HCT116 (cell line): ENCODE data around the gene KMO. TPM values are rescaled to one million over a fixed set of nuclear protein-coding genes. Genes with fewer than 3 reads are reported as not detected.
A peak's percentile ranks its signal among the peaks of the same experiment; 100 is the strongest.

Source experiments
- ATAC-seq: fragments of 200-7000 bp; cut with Tn5 transposase; 2 replicates; pipeline ENCODE4 v1.9.1; 2020; ENCODE audit warnings: mild to moderate bottlenecking, moderate library complexity
- BruUV-seq: library from RNA; stranded (reverse); fragments of 400-500 nt; replicated peaks from 2 replicates; lab custom pipeline; 2021; lab: Mats Ljungman, UMichigan
- CTCF ChIA-PET: fragments of 300-600 bp; sonication (Branson Sonifier 250); formaldehyde crosslinking; loops from one replicate; lab custom pipeline; 2021; ENCODE audit warnings: antibody characterized with exemption; lab: Charles Lee
- POLR2A ChIA-PET: fragments of 300-600, 350-600 bp; sonication (Branson Sonifier 250); formaldehyde crosslinking; loops from one replicate; lab custom pipeline; 2021; ENCODE audit warnings: antibody characterized with exemption; lab: Charles Lee
- RAD21 ChIA-PET, 2 experiments: fragments of 300-600 bp; sonication (Branson Sonifier 250); formaldehyde crosslinking; loops; one replicate each; lab custom pipeline; 2023; ENCODE audit warnings: low total read pairs in 2 of 2; ENCODE audit not compliant: uncharacterized antibody in 2 of 2, unreplicated experiment in 2 of 2, low non-redundant PET in 1 of 2; lab: Charles Lee
- DNase-seq: peaks from one replicate; pipeline ENCODE4 v3.0.0-alpha.2; 2010; ENCODE audit warnings: low read depth, low spot score
- H2AFZ ChIP-seq: fragments of 200-600 bp; shearing (Covaris generic), sonication (generic); 2 replicates; pipeline ENCODE4 v1.6.1; 2017; ENCODE audit warnings: low read depth, mixed run types, mixed read lengths, antibody characterized with exemption, low read length; ENCODE audit not compliant: poor library complexity, severe bottlenecking
- H3K27ac ChIP-seq: 2 replicates; pipeline ENCODE4 v1.5.1; 2012; ENCODE audit warnings: low read depth, low read length
- H3K27me3 ChIP-seq: fragments of 200-600 bp; sonication (generic); 2 replicates; pipeline ENCODE4 v1.6.1; 2016; ENCODE audit warnings: mixed run types, low read length, mixed read lengths; ENCODE audit not compliant: insufficient read depth
- H3K36me3 ChIP-seq, 2 experiments: fragments of 200-500 bp in 1 of 2; fragments of 200-600 bp in 1 of 2; sonication (Bioruptor generic) in 1 of 2; sonication (generic) in 1 of 2; 2 replicates each; pipeline versions ENCODE4 v1.5.1 to v1.6.1; 2014 to 2016; ENCODE audit warnings: low read length in 2 of 2, inconsistent platforms in 1 of 2, mixed read lengths in 1 of 2, mixed run types in 1 of 2; ENCODE audit not compliant: insufficient read depth in 2 of 2, control insufficient read depth in 1 of 2
- H3K4me1 ChIP-seq, 2 experiments: fragments of 200-600 bp in 1 of 2; sonication (generic) in 1 of 2; 2 replicates each; pipeline versions ENCODE4 v1.5.1 to v1.6.1; 2012 to 2017; ENCODE audit warnings: low read length in 2 of 2, inconsistent platforms in 1 of 2, mild to moderate bottlenecking in 1 of 2, mixed read lengths in 1 of 2, mixed run types in 1 of 2, moderate library complexity in 1 of 2; ENCODE audit not compliant: insufficient read depth in 2 of 2, control insufficient read depth in 1 of 2
- H3K4me2 ChIP-seq: fragments of 200-600 bp; sonication (generic); 2 replicates; pipeline ENCODE4 v1.6.1; 2017; ENCODE audit warnings: mixed run types, low read length, mixed read lengths
- H3K4me3 ChIP-seq, 2 experiments: fragments of 200-600 bp in 1 of 2; sonication (generic) in 1 of 2; replicated peaks in 1 of 2; 2 replicates each; pipeline ENCODE4 v1.5.1; 2011 to 2016; ENCODE audit warnings: low read length in 2 of 2, control low read depth in 1 of 2, low read depth in 1 of 2, mild to moderate bottlenecking in 1 of 2, mixed read lengths in 1 of 2, mixed run types in 1 of 2
- H3K79me2 ChIP-seq: fragments of 200-600 bp; sonication (generic); 2 replicates; pipeline ENCODE4 v1.6.1; 2017; ENCODE audit warnings: mild to moderate bottlenecking, mixed run types, low read length, moderate library complexity, mixed read lengths; ENCODE audit not compliant: insufficient read depth
- H3K9ac ChIP-seq: fragments of 200-600 bp; sonication (generic); 2 replicates; pipeline ENCODE4 v1.6.1; 2016; ENCODE audit warnings: low read length, mixed read lengths
- H3K9me2 ChIP-seq: fragments of 200-600 bp; sonication (generic), shearing (Covaris generic); 2 replicates; pipeline ENCODE4 v1.6.1; 2017; ENCODE audit warnings: mixed run types, mild to moderate bottlenecking, moderate library complexity; ENCODE audit not compliant: insufficient read depth
- H3K9me3 ChIP-seq, 2 experiments: fragments of 200-500 bp in 1 of 2; fragments of 200-600 bp in 1 of 2; sonication (Bioruptor generic) in 1 of 2; sonication (generic) in 1 of 2; 2 replicates each; pipeline ENCODE4 v1.6.1; 2014 to 2017; ENCODE audit warnings: low read length in 2 of 2, mixed read lengths in 2 of 2, inconsistent platforms in 1 of 2, low read depth in 1 of 2, mild to moderate bottlenecking in 1 of 2, mixed run types in 1 of 2, moderate library complexity in 1 of 2; ENCODE audit not compliant: control insufficient read depth in 1 of 2, insufficient read depth in 1 of 2
- H4K20me1 ChIP-seq: fragments of 200-600 bp; sonication (generic), shearing (Covaris generic); 2 replicates; pipeline ENCODE4 v1.6.1; 2017; ENCODE audit warnings: mixed run types, mild to moderate bottlenecking, moderate library complexity; ENCODE audit not compliant: insufficient read depth
- ATF3 ChIP-seq: IDR thresholded peaks from 2 replicates; pipeline ENCODE4 v1.6.1; 2012
- CEBPB ChIP-seq: IDR thresholded peaks from 2 replicates; pipeline ENCODE4 v1.6.1; 2012; ENCODE audit warnings: low read depth
- CTCF ChIP-seq, 3 experiments: fragments of 200-600 bp in 1 of 3; sonication (generic) in 1 of 3; IDR thresholded peaks in 2 of 3; conservative IDR thresholded peaks in 1 of 3; 2 replicates each; pipeline ENCODE4 v1.5.1; 2012 to 2017; ENCODE audit warnings: low read depth in 2 of 3, low read length in 2 of 3, antibody characterized with exemption in 1 of 3, borderline replicate concordance in 1 of 3, control low read depth in 1 of 3, mild to moderate bottlenecking in 1 of 3, mixed read lengths in 1 of 3, mixed run types in 1 of 3, moderate library complexity in 1 of 3; ENCODE audit not compliant: insufficient read depth in 1 of 3
- EGR1 ChIP-seq: IDR thresholded peaks from 2 replicates; pipeline ENCODE4 v1.6.1; 2012; ENCODE audit warnings: low read depth
- ELF1 ChIP-seq: IDR thresholded peaks from 2 replicates; pipeline ENCODE4 v1.6.1; 2012; ENCODE audit warnings: low read depth, borderline replicate concordance
- EZH2 ChIP-seq: fragments of 200-600 bp; sonication (generic); IDR thresholded peaks from 2 replicates; pipeline ENCODE4 v1.6.1; 2017; ENCODE audit warnings: antibody characterized with exemption, mixed run types
- EZH2phosphoT487 ChIP-seq: fragments of 200-600 bp; IDR thresholded peaks from 2 replicates; pipeline ENCODE4 v1.6.1; 2018; ENCODE audit warnings: antibody characterized with exemption, borderline replicate concordance
- JUND ChIP-seq: IDR thresholded peaks from 2 replicates; pipeline ENCODE4 v1.6.1; 2012
- MAX ChIP-seq: IDR thresholded peaks from 2 replicates; pipeline ENCODE4 v1.6.1; 2012
- SIN3A ChIP-seq: IDR thresholded peaks from 2 replicates; pipeline ENCODE4 v1.6.1; 2012; ENCODE audit warnings: low read depth
- YY1 ChIP-seq: IDR thresholded peaks from 2 replicates; pipeline ENCODE4 v1.6.1; 2011; ENCODE audit warnings: low read length, low read depth, moderate library complexity, mild to moderate bottlenecking; ENCODE audit not compliant: insufficient replicate concordance; ENCODE audit errors: extremely low read depth
- ZFX ChIP-seq: fragments of 450-650 bp; IDR thresholded peaks from 2 replicates; pipeline ENCODE4 v1.6.1; 2017
- intact Hi-C: fragments of 100-400 bp; cut with micrococcal nuclease; formaldehyde crosslinking; loops from 2 replicates; pipeline ENCODE4 v1.10.0; 2022
- total RNA-seq: library from RNA; stranded (reverse); gene quantifications from one replicate; pipeline ENCODE4 v1.2.1, GENCODE V29; 2021; ENCODE audit not compliant: unreplicated experiment

The KMO gene
- total RNA-seq, 1 experiment from 2014 or later, result not detected

- TF ChIP-seq SIN3A (no peak; the same call in 1 of the 2 replicates), ZFX (no peak), CTCF (IDR thresholded peaks at IDR 0.05 in 2 of 3, conservative IDR thresholded peaks at IDR 0.05 in 1 of 3; ENCODE audit: borderline replicate concordance in 1 of 3, insufficient read depth in 1 of 3, low read depth in 2 of 3, low read length in 2 of 3) (no peak), JUND (peak; percentile 81), ELF1 (no peak), EZH2 (no peak), ATF3 (no peak), EZH2phosphoT487 (no peak), YY1 (no peak), MAX (no peak; the same call in 1 of the 2 replicates), CEBPB (peak; percentile 54)
Observed at GRCh38 chr1:241592273-241592958, 60.2 kb downstream of the KMO start (continued).

- ATAC-seq (no peak), DNase-seq (no peak)
- BruUV-seq, result no TSS peak
- Histone ChIP-seq H3K27ac (no peak overlapping the region), H3K9ac (no peak overlapping the region), H2AFZ (no peak overlapping the region), H3K9me2 (no peaks in the 10 kb centered on the region), H3K9me3 (no peaks in the 10 kb centered on the region), H4K20me1 (no peaks in the 10 kb centered on the region), H3K4me1 (peaks cover 0 to 30% of the 10 kb centered on the region in 2 experiments; a peak in 2 of 4 replicates), H3K27me3 (no peaks in the 10 kb centered on the region), H3K36me3 (no peaks in the 10 kb centered on the region), H3K79me2 (no peaks in the 10 kb centered on the region)
- intact Hi-C loops, result no loop called here
- ChIA-PET POLR2A (no interaction called here), CTCF (no interaction called here), RAD21 (no interaction called here)
- TF ChIP-seq ATF3, result no peak
- TF ChIP-seq EGR1, result no peak
- TF ChIP-seq EZH2, result no peak
- TF ChIP-seq, all 23 proteins: peak for 0
- H3K4me3 ChIP-seq, result no peak overlapping the region
- no peak overlapping the region for H3K4me2 ChIP-seq
Observed at GRCh38 chr1:241593186-241593585, 61.0 kb downstream of the KMO start.
